Glutamatergic neuron (in vitro differentiated cells): ENCODE measurements around the gene KCTD2. TPM values are rescaled to one million over a fixed set of nuclear protein-coding genes. Genes with fewer than 3 reads are reported as not detected.

Experiments used
- DNase-seq: peaks from one replicate; pipeline ENCODE4 v3.0.0; 2022
- H3K27ac Mint-ChIP-seq: one replicate; pipeline ENCODE4 v1.8.0; 2020; ENCODE audit warnings: mild to moderate bottlenecking, mixed read lengths, inconsistent platforms; ENCODE audit not compliant: unreplicated experiment
- H3K27me3 Mint-ChIP-seq: one replicate; pipeline ENCODE4 v1.8.0; 2020; ENCODE audit warnings: mild to moderate bottlenecking, moderate library complexity, mixed read lengths, inconsistent platforms; ENCODE audit not compliant: unreplicated experiment
- H3K36me3 Mint-ChIP-seq: one replicate; pipeline ENCODE4 v1.8.0; 2020; ENCODE audit warnings: mild to moderate bottlenecking, mixed read lengths, inconsistent platforms; ENCODE audit not compliant: unreplicated experiment
- H3K4me1 Mint-ChIP-seq: one replicate; pipeline ENCODE4 v1.8.0; 2020; ENCODE audit warnings: mild to moderate bottlenecking, low read depth, mixed read lengths, inconsistent platforms; ENCODE audit not compliant: unreplicated experiment
- H3K4me3 Mint-ChIP-seq: one replicate; pipeline ENCODE4 v1.8.0; 2020; ENCODE audit warnings: mild to moderate bottlenecking, mixed read lengths, inconsistent platforms; ENCODE audit not compliant: unreplicated experiment
- H3K9me3 Mint-ChIP-seq: one replicate; pipeline ENCODE4 v1.8.0; 2020; ENCODE audit warnings: mild to moderate bottlenecking, moderate library complexity, mixed read lengths, inconsistent platforms; ENCODE audit not compliant: unreplicated experiment
- CTCF ChIP-seq: fragments of 200-600 bp; sonication (generic); IDR thresholded peaks from one replicate; pipeline ENCODE4 v1.5.0; 2021; ENCODE audit not compliant: partially characterized antibody, unreplicated experiment
- total RNA-seq: library from RNA; stranded (reverse); fragmentation: NEBNext Ultra II Directional; extraction: Animal tissue kit (Norgen Biotek cat#: 25700); gene quantifications from one replicate; pipeline ENCODE4 v1.2.1, GENCODE V29; 2021; ENCODE audit not compliant: unreplicated experiment

KCTD2 gene
- total RNA-seq, 1 donor from 2014 or later, result 23.4 TPM

- DNase-seq, result no peak
- Mint-ChIP-seq H3K4me1 (peaks cover 11% of the 10 kb centered on the region), H3K27ac (no peak overlapping the region), H3K9me3 (no peaks in the 10 kb centered on the region), H3K36me3 (no peaks in the 10 kb centered on the region), H3K27me3 (peaks cover 2% of the 10 kb centered on the region), H3K4me3 (no peak overlapping the region)
- TF ChIP-seq CTCF, result no peak
These were observed 16.2 kb downstream of the KCTD2 start for GRCh38 chr17:75063201-75063600.

GRCh38 chr17:75063626-75064025 lies 16.6 kb downstream of the KCTD2 start:
- Mint-ChIP-seq H3K36me3 (no peaks in the 10 kb centered on the region), H3K9me3 (no peaks in the 10 kb centered on the region), H3K4me3 (no peak overlapping the region), H3K27me3 (peaks cover 2% of the 10 kb centered on the region), H3K27ac (no peak overlapping the region), H3K4me1 (peaks cover 11% of the 10 kb centered on the region)
- TF ChIP-seq CTCF, result no peak
- DNase-seq, result no peak

GRCh38 chr17:75064040-75064439 lies 17.0 kb downstream of the KCTD2 start:
- no peak overlapping the region for H3K4me3 Mint-ChIP-seq
- peaks cover 11% of the 10 kb centered on the region for H3K4me1 Mint-ChIP-seq
- H3K27ac Mint-ChIP-seq, result no peak overlapping the region
- H3K27me3 Mint-ChIP-seq, result peaks cover 2% of the 10 kb centered on the region
- H3K9me3 Mint-ChIP-seq, result no peaks in the 10 kb centered on the region
- no peak for TF ChIP-seq CTCF
- no peaks in the 10 kb centered on the region for H3K36me3 Mint-ChIP-seq
- DNase-seq, result no peak

- H3K9me3 Mint-ChIP-seq, result no peaks in the 10 kb centered on the region
- no peak overlapping the region for H3K27ac Mint-ChIP-seq
- peaks cover 10% of the 10 kb centered on the region for H3K4me1 Mint-ChIP-seq
- no peaks in the 10 kb centered on the region for H3K36me3 Mint-ChIP-seq
- no peak for DNase-seq
- no peak overlapping the region for H3K4me3 Mint-ChIP-seq
- no peak for TF ChIP-seq CTCF
- H3K27me3 Mint-ChIP-seq, result peaks cover 2% of the 10 kb centered on the region
These were observed 17.4 kb downstream of the KCTD2 start for GRCh38 chr17:75064460-75064859.

- no peaks in the 10 kb centered on the region for H3K9me3 Mint-ChIP-seq
- H3K36me3 Mint-ChIP-seq, result no peaks in the 10 kb centered on the region
- no peak overlapping the region for H3K4me3 Mint-ChIP-seq
- H3K27ac Mint-ChIP-seq, result no peak overlapping the region
- no peak for TF ChIP-seq CTCF
- H3K27me3 Mint-ChIP-seq, result peaks cover 2% of the 10 kb centered on the region
- DNase-seq, result no peak
- peaks cover 8% of the 10 kb centered on the region for H3K4me1 Mint-ChIP-seq
These were observed 18.0 kb downstream of the KCTD2 start for GRCh38 chr17:75064867-75065561.
